Motor neuron (in vitro differentiated cells): ENCODE measurements around the gene GLYATL3. TPM values are rescaled to one million over a fixed set of nuclear protein-coding genes. Genes with fewer than 3 reads are reported as not detected.
"Not testable (repeated sequence)": the region's sequence is repeated elsewhere in the genome, so short reads cannot be mapped to it uniquely, and the experiment has no call there.

Experiments used
- ATAC-seq, 8 experiments: fragments of 200-7000 bp; cut with Tn5 transposase; replicated peaks in 6 of 8; 2 replicates each; pipeline ENCODE4 v1.8.0; 2021; ENCODE audit warnings: mild to moderate bottlenecking in 8 of 8, moderate library complexity in 8 of 8
- H3K27ac ChIP-seq, 2 donors: fragments of 250-450 bp; sonication (Bioruptor Pico); 2 replicates each; pipeline ENCODE4 v1.9.0; 2021; ENCODE audit warnings: antibody characterized with exemption in 2 of 2, mild to moderate bottlenecking in 2 of 2, moderate library complexity in 1 of 2
- H3K4me1 ChIP-seq, 2 donors: fragments of 250-450 bp; sonication (Bioruptor Pico); replicated peaks in 1 of 2; 2 replicates each; pipeline ENCODE4 v1.6.1; 2021; ENCODE audit warnings: antibody characterized with exemption in 2 of 2, mild to moderate bottlenecking in 2 of 2, moderate library complexity in 1 of 2
- H3K4me3 ChIP-seq, 5 donors: fragments of 250-450 bp; sonication (Bioruptor Pico); 2 replicates each; pipeline ENCODE4 v1.9.0; 2021; ENCODE audit warnings: antibody characterized with exemption in 5 of 5, mild to moderate bottlenecking in 5 of 5, moderate library complexity in 4 of 5
- WGBS, 10 experiments: fragments of 450-650 bp; shearing (Covaris generic); methylation state at CpG; one replicate each; pipeline ENCODE4 v1.0.0; 2022; 5-methylcytosine and 5-hydroxymethylcytosine counted together
- in situ Hi-C, 9 experiments: fragments of 400-800 bp; cut with MboI; loops; one replicate each; pipeline ENCODE4 v1.15.0; 2021; ENCODE audit warnings: low sequenced_read_pairs in 9 of 9, low pct_unique_long_range_greater_than_20kb in 2 of 9; ENCODE audit not compliant: unreplicated experiment in 9 of 9
- total RNA-seq, 8 experiments: library from RNA; unstranded; fragments of 300-600 nt; gene quantifications; 2 replicates each; pipeline versions ENCODE4 v1.2.3 to v1.2.4, GENCODE V29; 2022

GLYATL3 gene
- total RNA-seq: not detected

DNA sequence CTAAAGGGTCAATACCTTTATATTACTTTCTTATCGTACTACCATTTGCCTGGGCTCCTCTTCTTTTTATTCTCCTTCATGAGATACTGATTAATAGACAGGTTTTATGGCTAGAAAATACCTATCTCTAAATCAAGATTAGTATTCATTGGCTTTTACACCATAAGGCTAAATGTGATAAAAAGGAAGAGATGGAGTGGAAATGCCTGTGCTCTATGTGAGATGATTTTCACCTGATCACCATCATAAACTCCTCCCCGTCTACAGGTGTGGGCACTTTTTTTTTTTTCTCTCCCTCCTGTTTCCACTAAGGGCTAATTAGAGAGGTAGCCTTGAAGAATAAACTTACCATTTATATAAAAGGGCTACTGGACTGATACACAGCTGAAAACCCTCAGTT is at the start of gene GLYATL3:
GLYATL3 (plus strand) TSS at position 301 of the 400 bp plus-strand sequence. CDS start 12,068 bp downstream, outside the sequence.
- H3K27ac ChIP-seq: no peak within 1 kb of the TSS
- in situ Hi-C loops: loop anchor here in 1 of 9 experiments (25.0 kb wide), 2 partner anchors 87 to 338 kb away; no protein-coding TSS in a partner anchor
- WGBS, 10 experiments: 0 to 100% (median 65%) methylated on average over 1 to 2 of the region's 2 CpGs; no CpG with 5 or more reads in 3 of the 10 experiments
- no peak for ATAC-seq
- no peak within 1 kb of the TSS for H3K4me3 ChIP-seq
- H3K4me1 ChIP-seq: no peaks in the 10 kb centered on the region

- peak in 1 of 8 experiments; percentile 35 for ATAC-seq
These were observed 46.5 kb upstream of the GLYATL3 start for GRCh38 chr6:49453221-49453620.

GRCh38 chr6:49454787-49455709 is 44.7 kb upstream of the GLYATL3 start:
- no peaks in the 10 kb centered on the region for H3K4me1 ChIP-seq
- no peak for ATAC-seq

More at GRCh38 chr6:49453221-49453620, 46.5 kb upstream of the GLYATL3 start:
- Histone ChIP-seq H3K4me3 (no peak overlapping the region), H3K27ac (no peak overlapping the region), H3K4me1 (no peaks in the 10 kb centered on the region)
- in situ Hi-C loops: no loop called here
- 58 to 100% (median 83%) methylated on average over 1 to 2 of the region's 2 CpGs for WGBS, 10 experiments

DNA sequence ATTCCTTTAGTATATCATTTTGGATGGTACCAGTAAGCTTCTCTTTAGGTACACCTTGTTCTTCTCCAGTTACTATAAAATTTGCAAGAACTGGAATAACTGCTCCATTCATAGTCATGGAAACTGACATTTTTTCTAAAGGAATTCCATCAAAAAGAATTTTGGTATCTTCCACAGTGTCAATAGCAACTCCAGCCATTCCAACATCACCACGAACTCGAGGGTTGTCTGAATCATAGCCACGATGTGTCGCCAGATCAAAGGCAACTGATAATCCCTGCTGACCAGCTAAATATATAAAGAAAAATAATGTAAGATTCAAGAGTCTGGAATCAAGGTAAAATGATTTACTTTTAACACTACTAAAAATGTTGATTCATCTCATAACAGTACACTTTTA is 42.0 kb upstream of the GLYATL3 start:
- WGBS, 10 experiments: 73 to 97% (median 80%) methylated on average over 1 to 4 of the region's 4 CpGs; no CpG with 5 or more reads in 1 of the 10 experiments
- in situ Hi-C loops: no loop called here

More at GRCh38 chr6:49454787-49455709, 44.7 kb upstream of the GLYATL3 start:
- H3K27ac ChIP-seq: no peak overlapping the region
- H3K4me3 ChIP-seq: no peak overlapping the region
- in situ Hi-C loops: no loop called here
- 89 to 100% (median 98%) methylated on average over 1 to 3 of the region's 3 CpGs for WGBS, 10 experiments

GRCh38 chr6:49462071-49462470 is 37.7 kb upstream of the GLYATL3 start:
- peaks cover 9 to 10% of the 10 kb centered on the region in 2 donors for H3K4me1 ChIP-seq
- H3K4me3 ChIP-seq: peak overlapping the region; percentile 54 to 81 (median 62)
- H3K27ac ChIP-seq: peak overlapping the region in 1 of 2 donors; percentile 68
- 0 to 88% (median 62%) methylated on average over 1 to 3 of the region's 3 CpGs; no CpG with 5 or more reads in 2 of the 10 experiments for WGBS, 10 experiments
- in situ Hi-C loops: no loop called here
- ATAC-seq: no peak

More for the DNA sequence above, 42.0 kb upstream of the GLYATL3 start:
- no peak overlapping the region for H3K4me3 ChIP-seq
- H3K4me1 ChIP-seq: peaks cover 9 to 10% of the 10 kb centered on the region in 2 donors
- ATAC-seq: no peak
- no peak overlapping the region for H3K27ac ChIP-seq

- in situ Hi-C loops: no loop called here
- WGBS, 10 experiments: 0 to 20% (median 0%) methylated on average over 1 to 7 of the region's 7 CpGs; no CpG with 5 or more reads in 1 of the 10 experiments
- peak overlapping the region; percentile 54 to 81 (median 62) for H3K4me3 ChIP-seq
- H3K27ac ChIP-seq: peak overlapping the region; percentile 68 to 87
- peak; percentile 15 to 42 (median 34) for ATAC-seq
- peaks cover 9 to 10% of the 10 kb centered on the region in 2 donors for H3K4me1 ChIP-seq
These were observed 37.2 kb upstream of the GLYATL3 start for GRCh38 chr6:49462599-49462926.

- in situ Hi-C loops: no loop called here
- Histone ChIP-seq H3K4me1 (peaks cover 9 to 10% of the 10 kb centered on the region in 2 donors), H3K27ac (peak within 1 kb of the TSS; percentile 68 to 87), H3K4me3 (peak within 1 kb of the TSS; percentile 54 to 81 (median 62))
- 0 to 8% (median 1%) methylated on average over 1 to 18 of the region's 37 CpGs for WGBS, 10 experiments
- peak; percentile 99 to 100 (median 100) for ATAC-seq
These were observed 36.7 kb upstream of the GLYATL3 start, which contains the start of the genes CENPQ and MMUT for GRCh38 chr6:49462927-49463611. Gene CENPQ (plus strand): TSS chr6:49463370. CDS start chr6:49470177, 6,807 bp downstream. Gene MMUT (minus strand): TSS chr6:49463253. CDS start chr6:49459466, 3,787 bp downstream.

- Histone ChIP-seq H3K27ac (no peak overlapping the region), H3K4me1 (peaks cover 9 to 10% of the 10 kb centered on the region in 2 donors), H3K4me3 (peak overlapping the region; percentile 54 to 81 (median 62))
- ATAC-seq: peak in 3 of 8 experiments; percentile 4 to 9 (median 5)
- WGBS, 10 experiments: 0% methylated on average over 1 to 4 of the region's 4 CpGs; no CpG with 5 or more reads in 4 of the 10 experiments
- in situ Hi-C loops: no loop called here
These were observed 36.1 kb upstream of the GLYATL3 start for GRCh38 chr6:49463612-49463967.

DNA sequence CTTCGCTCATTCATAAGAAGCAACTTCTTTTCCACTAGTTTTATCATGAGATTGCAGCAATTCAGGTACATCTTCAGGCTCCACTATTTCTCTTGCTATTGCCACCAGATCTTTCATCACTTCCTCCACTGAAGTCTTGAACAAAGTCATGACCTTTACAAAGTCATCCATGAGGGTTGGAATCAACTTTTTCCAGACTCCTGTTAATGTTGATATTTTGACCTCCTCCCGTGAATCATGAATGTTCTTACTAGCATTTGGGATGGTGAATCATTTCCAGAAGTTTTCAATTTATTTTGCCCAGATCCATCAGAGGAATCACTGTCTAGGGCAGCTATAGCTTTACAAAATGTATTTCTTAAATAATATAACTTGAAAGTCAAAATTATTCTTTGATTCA is 35.0 kb upstream of the GLYATL3 start:
- ATAC-seq: no peak
- Histone ChIP-seq H3K27ac (no peak overlapping the region), H3K4me3 (no peak overlapping the region), H3K4me1 (peaks cover 9 to 10% of the 10 kb centered on the region in 2 donors)
- WGBS, 10 experiments: 0 to 100% (median 89%) methylated on average over 1 to 2 of the region's 2 CpGs; no CpG with 5 or more reads in 1 of the 10 experiments
- in situ Hi-C loops: no loop called here

DNA sequence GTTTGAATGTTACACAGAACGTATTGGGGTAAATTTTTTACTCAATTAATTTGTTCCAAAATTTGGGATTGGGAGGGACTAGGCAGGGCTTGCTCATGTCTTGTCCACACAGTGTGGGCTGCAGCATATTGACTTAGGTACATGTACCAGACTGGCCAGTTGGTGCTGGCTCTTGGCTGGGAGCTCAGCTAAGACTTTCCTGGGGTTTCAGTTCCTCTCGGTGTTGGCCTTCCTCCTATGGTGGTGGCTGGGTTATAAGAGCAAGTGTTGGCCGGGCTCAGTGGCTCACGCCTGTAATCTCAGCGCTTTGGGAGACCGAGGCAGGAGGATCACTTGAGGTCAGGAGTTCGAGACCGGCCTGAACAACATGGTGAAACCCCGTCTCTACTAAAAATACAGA is 31.7 kb upstream of the GLYATL3 start:
- WGBS, 10 experiments: 60 to 100% (median 96%) methylated on average over 1 to 8 of the region's 9 CpGs; no CpG with 5 or more reads in 2 of the 10 experiments
- in situ Hi-C loops: no loop called here
- no peak for ATAC-seq
- H3K4me3 ChIP-seq: no peak overlapping the region
- H3K27ac ChIP-seq: no peak overlapping the region
- no peaks in the 10 kb centered on the region for H3K4me1 ChIP-seq

DNA sequence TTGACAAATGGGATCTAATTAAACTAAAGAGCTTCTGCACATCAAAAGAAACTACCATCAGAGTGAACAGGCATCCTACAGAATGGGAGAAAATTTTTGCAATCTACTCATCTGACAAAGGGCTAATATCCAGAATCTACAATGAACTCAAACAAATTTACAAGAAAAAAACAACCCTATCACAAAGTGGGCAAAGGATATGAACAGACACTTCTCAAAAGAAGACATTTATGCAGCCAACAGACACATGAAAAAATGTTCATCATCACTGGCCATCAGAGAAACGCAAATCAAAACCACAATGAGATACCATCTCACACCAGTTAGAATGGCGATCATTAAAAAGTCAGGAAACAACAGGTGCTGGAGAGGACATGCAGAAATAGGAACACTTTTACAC is 23.2 kb upstream of the GLYATL3 start:
- H3K27ac ChIP-seq, ATAC-seq, in situ Hi-C loops: not testable (repeated sequence)

DNA sequence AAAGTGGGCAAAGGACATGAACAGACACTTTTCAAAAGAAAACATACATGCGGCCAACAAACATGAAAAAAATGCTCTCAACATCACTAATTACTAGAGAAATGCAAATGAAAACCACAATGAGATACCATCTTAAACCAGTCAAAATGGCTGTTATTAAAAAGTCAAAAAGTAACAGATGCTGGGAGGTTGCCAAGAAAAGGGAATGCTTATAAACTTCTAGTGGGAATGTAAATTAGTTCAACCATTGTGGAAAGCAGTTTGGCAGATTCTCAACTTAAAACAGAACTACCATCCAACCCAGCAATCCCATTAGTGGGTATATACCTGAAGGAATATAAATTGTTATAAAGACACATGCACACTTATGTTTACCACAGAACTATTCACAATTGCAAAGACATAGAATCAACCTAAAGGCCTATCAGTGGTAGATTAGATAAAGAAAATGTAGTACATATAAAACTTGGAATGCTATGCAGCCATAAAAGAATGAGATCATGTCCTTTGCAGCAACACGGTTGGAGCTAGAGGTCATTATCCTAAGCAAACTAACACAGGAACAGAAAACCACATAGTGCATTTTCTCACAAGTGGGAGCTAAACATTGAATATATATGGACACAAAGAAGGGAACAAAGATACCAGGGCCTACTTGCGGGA is 20.3 kb upstream of the GLYATL3 start:
- ATAC-seq: no peak
- WGBS, 10 experiments: 66 to 100% (median 94%) methylated on average over 1 to 3 of the region's 3 CpGs; no CpG with 5 or more reads in 1 of the 10 experiments

More for the DNA sequence above, 23.2 kb upstream of the GLYATL3 start:
- H3K4me1 ChIP-seq, H3K4me3 ChIP-seq: not testable (repeated sequence)
- 100% methylated on average over 1 of the region's 2 CpGs; no CpG with 5 or more reads in 9 of the 10 experiments for WGBS, 10 experiments

More for the DNA sequence above, 20.3 kb upstream of the GLYATL3 start:
- Histone ChIP-seq H3K4me3 (no peak overlapping the region), H3K27ac (no peak overlapping the region), H3K4me1 (no peaks in the 10 kb centered on the region)
- in situ Hi-C loops: no loop called here
